HG03135 (cell line): ENCODE data around the gene CAB39L.

Experiments used
- ATAC-seq: cut with Tn5 transposase; IDR thresholded peaks from one replicate; pipeline ENCODE4 v1.9.1; 2021; ENCODE audit warnings: mild to moderate bottlenecking, moderate library complexity; ENCODE audit not compliant: unreplicated experiment

Gene CAB39L

GRCh38 chr13:49400755-49401659, 42.9 kb downstream of the CAB39L start:
- ATAC-seq: no peak

- no peak for ATAC-seq
These were observed 43.9 kb downstream of the CAB39L start for GRCh38 chr13:49399801-49400472.

DNA sequence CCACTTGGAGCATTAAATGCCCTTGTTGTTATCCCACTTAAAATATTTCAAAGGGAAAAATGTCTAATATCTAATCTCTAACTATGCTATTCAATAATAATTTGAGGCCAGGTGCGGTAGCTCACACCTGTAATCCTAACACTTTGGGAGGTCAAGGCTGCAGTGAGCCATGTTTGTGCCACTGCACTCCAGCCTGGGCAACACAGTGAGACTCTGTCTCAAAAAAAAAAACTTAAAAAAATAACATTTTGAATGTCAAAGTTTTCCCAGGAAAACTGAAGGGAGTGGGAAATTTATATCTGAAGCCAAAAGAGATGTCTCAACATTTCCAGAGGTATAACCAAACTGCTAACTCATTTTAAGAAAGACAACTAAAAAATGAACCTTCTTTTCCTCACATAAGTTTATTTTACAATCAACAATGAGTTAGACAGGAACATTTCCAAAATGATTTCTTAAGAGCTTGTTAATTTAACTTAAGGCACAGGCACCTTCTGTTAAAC, 47.9 kb downstream of the CAB39L start:
- ATAC-seq: no peak

GRCh38 chr13:49395451-49395865, 48.4 kb downstream of the CAB39L start:
- no peak for ATAC-seq

DNA sequence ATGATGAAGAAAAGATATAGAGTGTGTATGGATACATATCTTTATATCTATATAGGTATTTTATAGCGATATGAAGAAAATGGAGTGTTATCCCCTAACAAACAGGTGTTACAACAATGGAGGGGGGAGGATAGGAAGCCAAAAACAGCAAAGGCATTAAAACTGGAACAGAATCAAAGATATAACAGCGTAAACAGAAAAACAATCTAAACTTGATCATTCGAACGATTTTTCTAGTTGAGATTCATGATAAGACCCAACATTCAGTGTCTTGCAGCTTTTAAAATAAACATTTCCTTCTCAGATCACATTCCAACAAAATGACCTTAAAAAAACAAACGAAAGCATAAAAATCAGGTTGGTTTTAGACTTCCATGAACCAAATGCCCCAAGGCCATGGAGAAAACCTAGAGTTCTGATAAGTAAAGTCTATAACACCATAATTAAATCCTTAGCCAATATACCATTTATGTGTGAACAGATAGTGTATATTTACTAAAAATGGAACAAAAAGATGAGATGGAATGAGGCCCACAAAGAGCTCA, 55.7 kb downstream of the CAB39L start:
- ATAC-seq: no peak

- ATAC-seq: no peak
These were observed 57.2 kb downstream of the CAB39L start for GRCh38 chr13:49386664-49387063.

DNA sequence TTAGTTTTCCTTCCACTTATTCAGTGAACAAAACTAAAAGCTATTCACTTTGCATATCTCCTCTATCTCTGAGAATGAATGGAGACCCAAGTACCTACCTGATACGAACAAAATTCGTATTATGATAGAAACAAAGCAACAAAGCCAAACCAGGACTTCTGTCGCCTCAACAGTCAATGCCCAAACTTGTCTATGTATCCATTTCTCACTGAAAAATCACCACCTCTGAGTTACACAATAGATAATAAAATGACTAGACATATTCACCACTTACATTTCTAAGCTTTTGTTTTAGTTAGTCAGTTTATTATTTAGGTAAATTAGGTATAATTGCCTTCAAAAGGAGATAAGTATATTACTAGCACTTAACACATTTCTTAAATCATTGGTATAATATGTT, 67.7 kb downstream of the CAB39L start:
- no peak for ATAC-seq

DNA sequence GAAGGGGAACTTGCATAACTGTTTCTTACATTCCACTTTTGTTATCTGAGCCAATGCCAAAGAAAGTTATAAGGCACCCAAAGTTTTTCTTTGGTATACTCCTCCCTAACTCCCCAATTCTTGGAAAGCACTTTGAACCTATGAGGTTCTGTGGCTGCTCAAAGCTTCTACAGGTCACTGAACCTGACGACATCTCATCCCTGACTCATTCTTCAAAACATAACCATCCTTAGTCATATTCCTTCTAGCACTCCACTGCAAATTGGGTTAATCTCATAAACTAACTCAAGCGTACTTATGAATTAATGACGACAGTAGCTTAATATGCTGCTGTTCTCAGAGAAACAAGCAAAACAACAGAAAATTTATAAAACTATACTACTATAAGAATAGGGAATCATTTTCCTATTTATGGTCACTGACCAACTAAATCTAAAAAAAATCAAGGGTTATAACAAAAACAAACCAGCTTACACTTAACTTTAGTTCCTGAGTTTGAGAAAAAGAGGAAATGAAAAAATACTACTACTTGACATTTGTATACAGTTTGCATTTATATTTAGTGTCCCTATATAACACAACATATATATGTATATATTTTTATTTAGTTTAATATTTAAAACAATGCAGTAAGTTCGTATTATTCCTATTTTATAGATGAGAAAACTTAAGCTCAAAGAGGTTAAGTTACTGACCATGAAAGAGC, 69.1 kb downstream of the CAB39L start:
- ATAC-seq: no peak

DNA sequence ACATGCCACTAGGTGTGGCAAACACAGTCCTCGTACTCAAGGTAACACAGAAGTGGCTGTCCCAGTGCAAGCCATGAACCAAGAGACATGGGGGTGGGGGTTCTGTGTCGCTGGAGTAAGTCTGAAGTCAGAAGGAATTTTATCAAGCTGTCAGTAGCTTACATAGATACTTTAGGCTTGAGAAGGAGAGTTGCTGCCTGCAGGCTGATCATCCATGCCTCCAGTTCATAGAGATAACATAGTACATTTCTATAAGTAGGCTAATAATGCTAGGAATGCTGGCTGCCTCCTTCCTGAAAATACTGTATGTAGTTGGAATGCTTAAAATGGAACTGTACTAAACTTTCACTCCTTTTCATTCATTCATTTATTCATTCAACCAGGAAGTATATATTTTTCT, 70.1 kb downstream of the CAB39L start:
- no peak for ATAC-seq

DNA sequence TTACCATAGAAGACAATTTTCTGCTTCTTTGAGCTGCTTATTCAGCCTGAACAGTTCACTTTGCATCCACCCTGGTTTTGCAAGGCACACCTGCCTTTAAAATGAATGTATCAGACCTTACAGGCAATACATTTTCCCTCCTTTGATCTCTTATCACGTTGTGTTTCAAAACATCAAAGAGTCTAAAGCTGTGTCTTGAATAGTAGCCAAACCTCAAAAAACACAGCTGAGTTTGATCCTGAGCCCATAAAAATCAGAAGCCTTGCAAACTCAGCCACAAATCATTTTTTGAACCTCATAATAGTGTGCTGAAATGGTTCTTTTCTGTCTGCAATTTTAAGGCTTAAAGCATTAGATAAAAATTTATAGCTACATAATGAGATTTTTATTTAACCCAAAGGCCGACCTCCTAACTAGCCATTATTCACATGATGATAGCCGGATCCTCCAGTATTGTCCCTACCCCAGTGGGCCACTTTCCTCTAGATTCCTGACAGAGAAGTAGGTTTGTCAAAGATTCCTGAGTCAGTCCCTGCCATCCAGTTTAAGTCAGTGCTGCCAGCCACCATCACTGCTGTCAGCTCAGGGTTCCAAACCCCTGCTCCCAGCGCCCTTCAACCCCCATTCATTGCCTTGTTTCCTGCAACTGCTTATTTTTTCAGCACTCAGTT, 71.8 kb downstream of the CAB39L start:
- no peak for ATAC-seq

GRCh38 chr13:49370371-49370770, 73.5 kb downstream of the CAB39L start:
- no peak for ATAC-seq

GRCh38 chr13:49369866-49370265, 74.0 kb downstream of the CAB39L start:
- ATAC-seq: no peak

DNA sequence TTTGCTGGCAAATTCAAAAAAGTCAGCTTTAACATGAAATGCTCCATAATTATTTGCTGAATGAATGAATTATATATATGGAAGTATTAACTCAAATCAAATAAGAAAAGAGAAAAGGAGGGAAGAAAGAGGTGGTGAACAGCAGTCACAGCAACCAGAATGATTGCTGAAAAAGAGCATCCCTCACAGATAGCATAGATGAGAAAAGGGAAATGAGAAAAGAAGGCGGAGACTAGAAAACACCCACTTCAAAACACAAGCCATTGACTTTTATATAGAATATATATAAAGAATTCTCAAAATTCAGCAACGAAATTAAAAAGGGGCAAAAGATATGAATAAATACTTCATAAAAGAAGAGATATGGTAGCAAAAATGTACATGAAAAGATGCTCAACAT, 75.2 kb downstream of the CAB39L start:
- no peak for ATAC-seq

- no peak for ATAC-seq
These were observed 76.0 kb downstream of the CAB39L start for GRCh38 chr13:49367640-49368422.

DNA sequence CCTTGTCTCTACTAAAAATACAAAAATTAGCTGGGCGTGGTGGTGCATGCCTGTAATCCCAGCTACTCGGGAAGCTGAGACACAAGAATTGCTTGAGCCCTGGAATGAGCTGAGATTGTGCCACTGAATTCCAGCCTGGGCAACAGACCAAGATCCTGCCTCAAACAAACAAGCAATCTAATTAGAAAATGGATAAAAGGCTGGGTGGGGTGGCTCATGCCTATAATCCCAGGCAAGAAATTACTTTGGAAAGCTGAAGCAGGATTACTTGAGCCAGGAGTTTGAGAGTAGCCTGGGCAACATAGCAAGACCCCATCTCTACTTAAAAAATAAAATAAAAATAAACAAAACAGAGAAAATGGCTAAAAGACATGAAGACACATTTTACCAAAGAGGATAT, 77.0 kb downstream of the CAB39L start:
- ATAC-seq: no peak

GRCh38 chr13:49357694-49358093, 86.2 kb downstream of the CAB39L start:
- no peak for ATAC-seq

DNA sequence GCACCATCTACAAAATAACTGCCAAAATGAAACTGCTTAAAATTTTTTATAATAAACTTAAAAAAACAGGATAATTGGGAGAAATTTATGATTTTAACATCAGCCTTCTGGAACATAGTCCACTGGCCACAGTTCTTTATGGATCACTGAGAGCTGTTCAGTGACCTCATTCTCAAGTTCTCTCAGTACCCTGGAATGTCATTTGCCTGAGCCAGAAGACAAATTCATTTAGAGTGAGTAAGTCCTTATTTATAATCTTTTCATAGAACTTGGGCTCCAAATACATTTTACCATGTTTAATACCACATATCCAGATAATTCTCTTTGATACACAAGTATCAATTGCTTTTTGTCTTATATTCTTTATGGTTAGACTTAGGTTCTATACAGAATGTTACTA, 87.6 kb downstream of the CAB39L start:
- ATAC-seq: no peak

DNA sequence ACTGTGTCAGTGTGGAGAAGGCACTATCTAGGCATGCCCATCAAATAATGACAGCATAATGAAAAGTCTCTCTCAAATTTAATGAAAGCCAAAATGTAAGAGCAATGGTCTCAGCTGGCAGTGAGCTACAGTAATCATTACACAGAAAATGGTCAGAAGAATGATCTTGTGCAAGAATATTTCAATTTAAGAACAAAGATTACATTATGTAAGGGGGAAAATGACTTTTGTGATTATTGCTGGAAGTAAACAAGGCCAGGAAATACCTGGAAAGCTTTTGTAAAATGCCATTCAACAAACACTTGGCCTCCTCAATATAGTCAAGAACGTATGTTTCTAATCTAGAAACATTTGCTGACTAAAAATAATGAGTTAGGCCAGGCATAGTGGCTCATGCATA, 89.1 kb downstream of the CAB39L start:
- ATAC-seq: no peak

- ATAC-seq: no peak
These were observed 90.0 kb downstream of the CAB39L start for GRCh38 chr13:49353908-49354307.

GRCh38 chr13:49351871-49352270, 92.0 kb downstream of the CAB39L start:
- no peak for ATAC-seq
